ENCODE measurements around the gene OGFOD2.

DNA sequence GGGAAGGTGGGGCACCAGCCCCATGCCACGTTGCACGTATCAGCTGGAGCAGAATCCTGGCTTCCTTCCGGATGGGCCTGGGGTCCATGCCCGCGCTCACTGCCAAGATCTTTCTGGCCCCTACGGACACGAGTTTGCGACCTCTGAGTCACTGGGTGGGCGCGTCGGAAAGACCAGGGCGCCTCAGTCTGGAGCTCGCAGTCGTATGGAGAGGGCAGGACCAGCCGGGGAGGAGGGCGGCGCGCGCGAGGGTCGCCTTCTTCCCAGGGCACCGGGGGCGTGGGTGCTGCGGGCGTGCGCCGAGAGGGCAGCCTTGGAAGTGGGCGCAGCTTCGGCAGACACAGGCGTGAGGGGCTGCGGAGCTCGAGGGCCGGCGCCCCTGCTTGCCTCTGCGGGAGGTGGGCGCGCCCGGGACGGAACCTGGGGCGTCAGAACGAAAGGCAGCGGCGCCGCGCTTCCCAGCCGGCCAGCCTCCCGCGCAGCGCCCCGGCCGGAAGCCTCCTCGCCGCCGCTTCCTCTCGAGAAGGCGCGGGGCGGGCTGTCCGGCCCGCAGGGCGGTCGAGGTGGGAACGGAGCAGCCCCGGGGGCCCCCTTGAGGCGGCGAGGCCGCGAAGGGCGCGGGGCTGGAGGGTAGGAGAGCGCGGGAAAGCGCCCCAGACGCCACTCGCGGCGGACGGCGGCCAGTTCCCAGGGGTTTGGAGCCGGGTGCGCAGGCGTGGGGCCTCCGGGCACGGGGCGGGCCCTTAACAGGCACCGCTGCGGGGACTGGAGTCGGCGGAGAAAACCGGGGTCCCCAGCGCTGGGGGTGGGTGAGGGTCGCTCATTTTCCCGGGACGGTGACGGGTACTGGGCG, 5.4 kb downstream of the OGFOD2 start, which contains the start of gene ARL6IP4:
- TF ChIP-seq, protein P1, sequence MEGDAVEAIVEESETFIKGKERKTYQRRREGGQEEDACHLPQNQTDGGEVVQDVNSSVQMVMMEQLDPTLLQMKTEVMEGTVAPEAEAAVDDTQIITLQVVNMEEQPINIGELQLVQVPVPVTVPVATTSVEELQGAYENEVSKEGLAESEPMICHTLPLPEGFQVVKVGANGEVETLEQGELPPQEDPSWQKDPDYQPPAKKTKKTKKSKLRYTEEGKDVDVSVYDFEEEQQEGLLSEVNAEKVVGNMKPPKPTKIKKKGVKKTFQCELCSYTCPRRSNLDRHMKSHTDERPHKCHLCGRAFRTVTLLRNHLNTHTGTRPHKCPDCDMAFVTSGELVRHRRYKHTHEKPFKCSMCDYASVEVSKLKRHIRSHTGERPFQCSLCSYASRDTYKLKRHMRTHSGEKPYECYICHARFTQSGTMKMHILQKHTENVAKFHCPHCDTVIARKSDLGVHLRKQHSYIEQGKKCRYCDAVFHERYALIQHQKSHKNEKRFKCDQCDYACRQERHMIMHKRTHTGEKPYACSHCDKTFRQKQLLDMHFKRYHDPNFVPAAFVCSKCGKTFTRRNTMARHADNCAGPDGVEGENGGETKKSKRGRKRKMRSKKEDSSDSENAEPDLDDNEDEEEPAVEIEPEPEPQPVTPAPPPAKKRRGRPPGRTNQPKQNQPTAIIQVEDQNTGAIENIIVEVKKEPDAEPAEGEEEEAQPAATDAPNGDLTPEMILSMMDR (IDR thresholded peaks at IDR 0.05): peak in 4 of 12 donors; percentile 10 to 25 (median 18)
- peak in 1 of 2 donors; percentile 75 for TF ChIP-seq POLR2A (IDR thresholded peaks at IDR 0.05)

Data from heart left ventricle (tissue), 13 donors.